ENCODE data around the gene ORM1. TPM values are rescaled to one million over a fixed set of nuclear protein-coding genes. Genes with fewer than 3 reads are reported as not detected.

ORM1 gene
- total RNA-seq, 5 donors from 2014 or later (not counting 1 experiment from before 2014, with no cell fraction given), result 4.2 to 8.3 (median 6.2) TPM; not detected in 2

DNA sequence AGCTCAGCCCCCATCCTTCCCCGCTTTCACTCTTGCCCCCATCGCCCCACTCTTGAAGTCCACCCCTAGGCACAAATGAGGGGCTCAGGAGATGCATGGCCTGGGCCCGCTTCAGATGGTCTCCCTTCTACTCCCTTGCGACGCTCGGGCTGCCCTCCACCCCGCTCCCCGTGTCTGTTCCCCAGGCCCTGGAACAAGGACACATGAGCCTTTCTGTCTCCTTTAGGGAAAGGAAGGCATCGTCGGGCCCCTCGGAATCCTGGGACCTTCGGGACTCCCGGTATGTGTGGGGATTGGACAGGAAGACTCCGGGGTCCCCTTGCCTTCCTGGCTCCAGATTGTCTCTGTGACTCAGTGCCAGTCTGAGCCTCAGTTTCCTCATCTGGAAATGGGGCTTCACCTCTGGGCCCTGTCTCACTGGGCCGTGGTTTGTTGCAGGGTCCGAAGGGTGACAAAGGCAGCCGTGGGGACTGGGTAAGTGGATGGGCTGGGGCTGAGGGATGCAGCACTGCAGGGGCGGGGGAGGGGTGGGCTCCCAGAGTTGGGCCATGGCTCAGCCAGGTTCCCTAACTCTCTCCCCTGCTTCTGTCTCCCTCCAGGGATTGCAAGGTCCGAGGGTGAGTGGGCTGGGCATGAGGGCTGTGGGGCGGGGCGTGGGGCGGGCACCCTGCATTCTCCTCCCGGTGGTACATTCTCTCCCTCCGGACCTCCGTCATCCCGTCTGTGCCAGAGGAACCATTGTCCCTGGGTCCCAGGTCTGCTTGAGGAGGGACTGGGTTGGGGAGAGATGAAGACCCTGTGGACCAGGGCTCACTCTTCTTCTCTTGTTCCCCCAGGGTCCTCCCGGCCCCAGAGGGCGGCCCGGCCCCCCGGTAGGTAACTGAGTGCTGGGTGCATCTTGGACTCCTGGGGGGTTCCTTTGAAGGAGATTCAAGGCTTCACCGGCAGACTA is 21.8 kb upstream of the ORM1 start:
- Mint-ChIP-seq H3K36me3 (no peaks in the 10 kb centered on the region), H3K9me3 (peaks cover 0 to 2% (median 0%) of the 10 kb centered on the region in 3 donors), H3K4me1 (peaks cover 6 to 8% (median 8%) of the 10 kb centered on the region in 3 donors), H3K27me3 (peaks cover 0 to 6% of the 10 kb centered on the region in 2 donors), H3K27ac (no peak overlapping the region), H3K4me3 (no peak overlapping the region)
- DNase-seq, result peak in 1 of 35 experiments; percentile 22
- peaks cover 0 to 35% of the 10 kb centered on the region in 2 experiments for H3K27me3 ChIP-seq (replicated peaks in 1 of 2; ENCODE audit: control insufficient read depth in 2 of 2, extremely low read depth in 1 of 2, insufficient read depth in 2 of 2, low read length in 1 of 2)
- ChIA-PET CTCF (no interaction called here), POLR2A (no interaction called here)
- no peak overlapping the region for H3K4me3 ChIP-seq (ENCODE audit: control insufficient read depth in 1 of 2, extremely low read depth in 1 of 2, low read length in 1 of 2)
- H3K9me3 ChIP-seq, result no peaks in the 10 kb centered on the region
- H3K4me1 ChIP-seq (ENCODE audit: control insufficient read depth in 1 of 2, extremely low read depth in 1 of 2, insufficient read depth in 2 of 2, low read length in 2 of 2), result peaks cover 0 to 9% of the 10 kb centered on the region in 2 experiments
- no peak overlapping the region for H3K27ac ChIP-seq (ENCODE audit: low read length)
- ATAC-seq (replicated peaks in 1 of 4), result no peak
- WGBS (ENCODE audit: insufficient coverage), result 88% methylated on average over 19 of the region's 31 CpGs
- H3K36me3 ChIP-seq (ENCODE audit: control insufficient read depth in 2 of 2, extremely low read depth in 1 of 2, insufficient read depth in 1 of 2, low read length in 1 of 2), result no peaks in the 10 kb centered on the region

DNA sequence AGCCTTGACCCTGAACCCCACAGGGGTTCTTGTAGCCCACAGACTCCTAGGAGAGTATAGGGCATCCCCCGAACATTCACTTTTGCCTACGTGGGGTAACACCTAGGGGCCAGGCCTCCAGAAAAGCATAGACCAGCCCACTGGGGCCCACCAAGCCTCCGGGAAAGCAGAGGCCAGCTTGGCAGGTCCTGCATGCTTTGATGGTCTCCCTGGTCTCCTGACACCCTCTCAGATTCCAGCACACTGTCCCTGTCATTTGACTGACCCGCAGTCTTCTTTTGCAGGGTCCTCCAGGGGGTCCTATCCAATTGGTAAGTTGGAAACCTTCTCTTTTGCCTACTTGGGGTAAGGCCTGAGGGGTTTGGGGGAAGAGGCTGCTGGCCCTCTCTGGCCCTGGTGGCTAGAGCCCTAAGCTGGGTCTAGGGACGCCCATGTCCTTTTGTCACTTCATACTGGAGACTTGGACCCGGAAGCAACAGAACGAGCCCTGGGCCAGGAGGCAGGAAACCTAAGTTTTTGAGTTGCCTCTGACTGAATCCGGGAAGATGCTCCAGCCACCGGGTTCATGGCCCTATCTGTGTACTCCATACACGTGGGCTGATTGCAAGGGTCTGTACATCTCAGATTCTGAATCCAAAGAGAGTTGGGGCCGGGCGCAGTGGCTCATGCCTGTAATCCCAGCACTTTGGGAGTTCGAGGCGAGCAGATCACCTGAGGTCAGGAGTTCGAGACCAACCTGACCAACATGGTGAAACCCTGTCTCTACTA is 20.9 kb upstream of the ORM1 start:
- WGBS (ENCODE audit: insufficient coverage), result 83% methylated on average over 9 of the region's 15 CpGs

DNA sequence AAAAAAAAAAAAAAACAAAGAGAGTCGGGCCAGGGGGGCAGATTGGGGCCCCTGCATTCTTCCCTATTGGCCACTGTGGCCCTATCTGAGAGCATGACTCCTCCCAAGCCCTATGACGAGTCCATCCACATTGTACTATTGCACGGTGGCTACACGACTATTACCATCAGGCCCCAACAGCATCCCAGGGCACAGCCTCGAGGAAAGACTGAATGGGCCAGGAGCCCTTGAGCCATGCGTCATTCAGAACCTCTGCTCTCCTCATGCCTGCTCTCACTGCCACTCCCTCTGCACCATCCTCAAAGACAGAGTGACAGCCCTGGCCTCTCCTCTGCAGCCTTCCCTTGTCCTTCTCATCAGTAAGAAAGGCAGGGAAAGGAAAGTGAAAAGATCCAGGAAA is 20.2 kb upstream of the ORM1 start:
- Mint-ChIP-seq H3K36me3 (no peaks in the 10 kb centered on the region), H3K27ac (no peak overlapping the region), H3K27me3 (peaks cover 0 to 7% of the 10 kb centered on the region in 2 donors), H3K9me3 (no peaks in the 10 kb centered on the region), H3K4me1 (peaks cover 6 to 8% (median 8%) of the 10 kb centered on the region in 3 donors), H3K4me3 (no peak overlapping the region)
- DNase-seq, result no peak
- ATAC-seq (replicated peaks in 1 of 4), result no peak
- no peak overlapping the region for H3K4me3 ChIP-seq (ENCODE audit: control insufficient read depth in 1 of 2, extremely low read depth in 1 of 2, low read length in 1 of 2)
- 73% methylated on average over 4 of the region's 6 CpGs for WGBS (ENCODE audit: insufficient coverage)
- H3K4me1 ChIP-seq (ENCODE audit: control insufficient read depth in 1 of 2, extremely low read depth in 1 of 2, insufficient read depth in 2 of 2, low read length in 2 of 2), result peaks cover 0 to 9% of the 10 kb centered on the region in 2 experiments
- H3K27ac ChIP-seq (ENCODE audit: low read length), result no peak overlapping the region
- POLR2A ChIA-PET, result no interaction called here
- no peaks in the 10 kb centered on the region for H3K9me3 ChIP-seq
- H3K27me3 ChIP-seq (replicated peaks in 1 of 2; ENCODE audit: control insufficient read depth in 2 of 2, extremely low read depth in 1 of 2, insufficient read depth in 2 of 2, low read length in 1 of 2), result peaks cover 0 to 46% of the 10 kb centered on the region in 2 experiments
- CTCF ChIA-PET, result no interaction called here
- no peaks in the 10 kb centered on the region for H3K36me3 ChIP-seq (ENCODE audit: control insufficient read depth in 2 of 2, extremely low read depth in 1 of 2, insufficient read depth in 1 of 2, low read length in 1 of 2)

More for the DNA sequence above, 20.9 kb upstream of the ORM1 start:
- no peaks in the 10 kb centered on the region for H3K9me3 Mint-ChIP-seq
- H3K4me1 Mint-ChIP-seq, result peaks cover 6 to 8% (median 8%) of the 10 kb centered on the region in 3 donors
- peaks cover 0 to 7% of the 10 kb centered on the region in 2 donors for H3K27me3 Mint-ChIP-seq
- ChIA-PET CTCF (no interaction called here), POLR2A (no interaction called here)
- no peak overlapping the region for H3K4me3 Mint-ChIP-seq
- Histone ChIP-seq H3K36me3 (ENCODE audit: control insufficient read depth in 2 of 2, extremely low read depth in 1 of 2, insufficient read depth in 1 of 2, low read length in 1 of 2) (no peaks in the 10 kb centered on the region), H3K4me1 (ENCODE audit: control insufficient read depth in 1 of 2, extremely low read depth in 1 of 2, insufficient read depth in 2 of 2, low read length in 2 of 2) (peaks cover 0 to 9% of the 10 kb centered on the region in 2 experiments), H3K9me3 (no peaks in the 10 kb centered on the region), H3K27ac (ENCODE audit: low read length) (no peak overlapping the region), H3K27me3 (replicated peaks in 1 of 2; ENCODE audit: control insufficient read depth in 2 of 2, extremely low read depth in 1 of 2, insufficient read depth in 2 of 2, low read length in 1 of 2) (peaks cover 0 to 44% of the 10 kb centered on the region in 2 experiments), H3K4me3 (ENCODE audit: control insufficient read depth in 1 of 2, extremely low read depth in 1 of 2, low read length in 1 of 2) (no peak overlapping the region)
- no peak overlapping the region for H3K27ac Mint-ChIP-seq
- H3K36me3 Mint-ChIP-seq, result no peaks in the 10 kb centered on the region
- ATAC-seq (replicated peaks in 1 of 4) (no peak), DNase-seq (peak in 1 of 35 experiments; percentile 22)

- H3K36me3 Mint-ChIP-seq, result no peaks in the 10 kb centered on the region
- POLR2A ChIA-PET, result no interaction called here
- no peaks in the 10 kb centered on the region for H3K9me3 Mint-ChIP-seq
- CTCF ChIA-PET, result no interaction called here
- no peak overlapping the region for H3K27ac Mint-ChIP-seq
- ATAC-seq (replicated peaks in 1 of 4) (no peak), DNase-seq (peak in 2 of 35 experiments; percentile 8 to 11)
- H3K4me1 ChIP-seq (ENCODE audit: control insufficient read depth in 1 of 2, extremely low read depth in 1 of 2, insufficient read depth in 2 of 2, low read length in 2 of 2), result peaks cover 0 to 9% of the 10 kb centered on the region in 2 experiments
- H3K27me3 ChIP-seq (replicated peaks in 1 of 2; ENCODE audit: control insufficient read depth in 2 of 2, extremely low read depth in 1 of 2, insufficient read depth in 2 of 2, low read length in 1 of 2), result peaks cover 0 to 46% of the 10 kb centered on the region in 2 experiments
- H3K36me3 ChIP-seq (ENCODE audit: control insufficient read depth in 2 of 2, extremely low read depth in 1 of 2, insufficient read depth in 1 of 2, low read length in 1 of 2), result no peaks in the 10 kb centered on the region
- no peak overlapping the region for H3K4me3 ChIP-seq (ENCODE audit: control insufficient read depth in 1 of 2, extremely low read depth in 1 of 2, low read length in 1 of 2)
- H3K9me3 ChIP-seq, result no peaks in the 10 kb centered on the region
- H3K27ac ChIP-seq (ENCODE audit: low read length), result no peak overlapping the region
- WGBS (ENCODE audit: insufficient coverage), result 100% methylated on average over 2 of the region's 5 CpGs
- H3K27me3 Mint-ChIP-seq, result peaks cover 0 to 7% of the 10 kb centered on the region in 2 donors
- peaks cover 6 to 8% (median 8%) of the 10 kb centered on the region in 3 donors for H3K4me1 Mint-ChIP-seq
- no peak overlapping the region for H3K4me3 Mint-ChIP-seq
Measured at GRCh38 chr9:114303571-114303970, 19.3 kb upstream of the ORM1 start.

- peak in 2 of 35 experiments; percentile 11 to 19 for DNase-seq
- Mint-ChIP-seq H3K36me3 (no peaks in the 10 kb centered on the region), H3K27ac (no peak overlapping the region), H3K4me3 (no peak overlapping the region), H3K9me3 (no peaks in the 10 kb centered on the region), H3K27me3 (peaks cover 0 to 6% of the 10 kb centered on the region in 2 donors), H3K4me1 (peaks cover 6 to 8% (median 8%) of the 10 kb centered on the region in 3 donors)
- Histone ChIP-seq H3K36me3 (ENCODE audit: control insufficient read depth in 2 of 2, extremely low read depth in 1 of 2, insufficient read depth in 1 of 2, low read length in 1 of 2) (no peaks in the 10 kb centered on the region), H3K9me3 (no peaks in the 10 kb centered on the region), H3K4me3 (ENCODE audit: control insufficient read depth in 1 of 2, extremely low read depth in 1 of 2, low read length in 1 of 2) (no peak overlapping the region), H3K4me1 (ENCODE audit: control insufficient read depth in 1 of 2, extremely low read depth in 1 of 2, insufficient read depth in 2 of 2, low read length in 2 of 2) (peaks cover 0 to 9% of the 10 kb centered on the region in 2 experiments), H3K27me3 (replicated peaks in 1 of 2; ENCODE audit: control insufficient read depth in 2 of 2, extremely low read depth in 1 of 2, insufficient read depth in 2 of 2, low read length in 1 of 2) (peaks cover 0 to 50% of the 10 kb centered on the region in 2 experiments), H3K27ac (ENCODE audit: low read length) (no peak overlapping the region)
- ChIA-PET POLR2A (no interaction called here), CTCF (no interaction called here)
- ATAC-seq (replicated peaks in 1 of 4), result no peak
- 95% methylated on average over 2 of the region's 4 CpGs for WGBS (ENCODE audit: insufficient coverage)
Measured at GRCh38 chr9:114303977-114304376, 18.9 kb upstream of the ORM1 start.

Measured in T-cell (primary cell).